Measurements from ENCODE around the gene S100A12.

S100A12 gene

DNA sequence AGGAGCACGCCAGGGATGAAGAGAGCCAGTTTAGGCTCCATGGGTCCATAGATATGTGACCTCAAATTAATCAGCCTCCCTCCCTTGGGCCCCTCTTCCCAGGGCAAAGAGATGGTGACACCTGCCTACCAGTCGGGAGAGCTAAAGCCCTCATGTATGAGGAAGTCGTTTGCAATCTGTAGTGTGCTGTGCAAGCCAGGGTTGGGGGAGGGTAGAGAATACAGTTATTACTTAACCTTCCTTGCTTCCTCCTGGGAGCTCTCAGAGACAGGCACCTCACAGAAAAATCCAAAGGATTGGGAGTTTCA lies 30.7 kb downstream of the S100A12 start:
- TF ChIP-seq, protein P1, sequence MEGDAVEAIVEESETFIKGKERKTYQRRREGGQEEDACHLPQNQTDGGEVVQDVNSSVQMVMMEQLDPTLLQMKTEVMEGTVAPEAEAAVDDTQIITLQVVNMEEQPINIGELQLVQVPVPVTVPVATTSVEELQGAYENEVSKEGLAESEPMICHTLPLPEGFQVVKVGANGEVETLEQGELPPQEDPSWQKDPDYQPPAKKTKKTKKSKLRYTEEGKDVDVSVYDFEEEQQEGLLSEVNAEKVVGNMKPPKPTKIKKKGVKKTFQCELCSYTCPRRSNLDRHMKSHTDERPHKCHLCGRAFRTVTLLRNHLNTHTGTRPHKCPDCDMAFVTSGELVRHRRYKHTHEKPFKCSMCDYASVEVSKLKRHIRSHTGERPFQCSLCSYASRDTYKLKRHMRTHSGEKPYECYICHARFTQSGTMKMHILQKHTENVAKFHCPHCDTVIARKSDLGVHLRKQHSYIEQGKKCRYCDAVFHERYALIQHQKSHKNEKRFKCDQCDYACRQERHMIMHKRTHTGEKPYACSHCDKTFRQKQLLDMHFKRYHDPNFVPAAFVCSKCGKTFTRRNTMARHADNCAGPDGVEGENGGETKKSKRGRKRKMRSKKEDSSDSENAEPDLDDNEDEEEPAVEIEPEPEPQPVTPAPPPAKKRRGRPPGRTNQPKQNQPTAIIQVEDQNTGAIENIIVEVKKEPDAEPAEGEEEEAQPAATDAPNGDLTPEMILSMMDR (IDR thresholded peaks at IDR 0.05; ENCODE audit: low read depth, low read length), result no peak
- DNase-seq (ENCODE audit: low read depth in 2 of 2), result no peak

DNA sequence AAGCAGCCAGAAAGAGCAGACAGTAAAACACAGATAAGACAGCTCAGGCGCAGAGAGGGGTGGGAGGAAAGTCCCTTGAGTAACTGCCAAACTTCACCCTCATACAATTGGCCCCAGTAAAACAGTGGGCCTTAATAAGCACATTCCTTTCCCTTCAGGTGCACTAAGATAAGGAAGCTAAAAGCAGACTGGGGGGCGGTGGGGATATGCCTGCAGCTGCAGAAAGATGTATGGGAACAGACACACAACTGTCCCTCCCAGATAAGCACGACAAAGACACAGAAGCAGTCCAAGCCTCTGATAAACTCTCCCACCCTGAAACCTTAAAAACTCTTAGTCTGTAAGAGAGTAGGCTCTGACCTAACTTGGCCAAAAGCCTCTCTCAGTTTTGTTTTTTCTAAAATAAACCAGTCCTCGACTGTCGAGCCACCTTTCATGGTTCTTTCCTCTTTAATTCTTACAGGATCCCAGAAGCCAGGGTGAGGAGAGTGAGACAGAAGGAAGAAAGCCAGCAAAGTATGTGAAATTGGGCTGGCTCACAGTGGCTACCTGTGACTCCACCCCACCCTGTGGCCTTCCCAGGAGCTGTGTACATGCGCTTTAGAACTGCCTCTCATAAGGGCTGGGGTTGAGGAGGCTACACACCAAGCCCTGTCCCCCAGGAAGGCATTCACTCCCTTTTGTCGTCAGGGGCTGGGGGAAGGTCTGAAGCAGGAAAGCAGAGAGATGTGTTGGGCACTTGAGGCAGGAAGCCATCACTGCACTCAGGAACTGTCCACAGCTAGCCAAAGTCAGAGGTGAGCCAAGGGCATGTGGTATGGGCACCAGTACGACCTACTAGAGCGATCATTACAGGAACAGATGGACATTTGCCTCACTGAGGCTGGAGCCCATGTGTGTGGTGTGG lies 31.4 kb downstream of the S100A12 start:
- H3K4me3 ChIP-seq (replicated peaks in 1 of 2; ENCODE audit: low read depth in 2 of 2, low read length in 2 of 2), result no peak overlapping the region
- TF ChIP-seq, protein P1 (IDR thresholded peaks at IDR 0.05; ENCODE audit: low read depth, low read length), result no peak
- DNase-seq (ENCODE audit: low read depth in 2 of 2), result no peak

More for the DNA sequence above, 30.7 kb downstream of the S100A12 start:
- no peak overlapping the region for H3K4me3 ChIP-seq (replicated peaks in 1 of 2; ENCODE audit: low read depth in 2 of 2, low read length in 2 of 2)

DNA sequence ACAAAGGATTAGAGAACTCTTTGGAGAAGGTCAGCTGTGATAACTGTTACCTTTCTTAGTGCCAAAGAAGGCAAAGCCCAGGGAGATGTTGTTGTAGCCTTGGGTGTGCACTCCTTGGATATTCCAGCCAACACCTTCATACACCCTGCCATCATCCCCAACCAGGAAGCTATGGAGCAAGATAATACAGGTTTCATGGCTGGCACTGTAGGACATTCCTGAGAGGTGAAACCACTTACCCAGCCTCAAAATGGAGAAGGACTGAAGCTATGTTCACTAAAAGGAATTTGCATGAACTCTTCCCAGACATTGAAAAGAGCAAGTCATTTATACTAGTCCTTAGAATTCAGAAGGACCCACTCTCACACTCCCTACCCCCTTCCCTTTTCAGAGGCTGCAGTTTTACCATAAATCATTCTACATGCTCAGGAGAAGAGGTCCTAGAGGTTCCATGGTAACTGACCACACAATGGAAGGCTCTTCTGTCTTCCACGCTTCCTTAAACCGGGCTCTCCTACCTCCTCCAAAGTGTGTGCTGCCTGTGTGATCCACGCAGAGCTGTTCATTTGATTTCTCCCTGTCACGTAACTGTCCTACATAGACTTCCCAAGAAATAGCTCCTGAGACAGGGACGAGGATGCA lies 32.3 kb downstream of the S100A12 start:
- no peak overlapping the region for H3K4me3 ChIP-seq (replicated peaks in 1 of 2; ENCODE audit: low read depth in 2 of 2, low read length in 2 of 2)
- DNase-seq (ENCODE audit: low read depth in 2 of 2), result no peak
- TF ChIP-seq, protein P1 (IDR thresholded peaks at IDR 0.05; ENCODE audit: low read depth, low read length), result no peak

DNA sequence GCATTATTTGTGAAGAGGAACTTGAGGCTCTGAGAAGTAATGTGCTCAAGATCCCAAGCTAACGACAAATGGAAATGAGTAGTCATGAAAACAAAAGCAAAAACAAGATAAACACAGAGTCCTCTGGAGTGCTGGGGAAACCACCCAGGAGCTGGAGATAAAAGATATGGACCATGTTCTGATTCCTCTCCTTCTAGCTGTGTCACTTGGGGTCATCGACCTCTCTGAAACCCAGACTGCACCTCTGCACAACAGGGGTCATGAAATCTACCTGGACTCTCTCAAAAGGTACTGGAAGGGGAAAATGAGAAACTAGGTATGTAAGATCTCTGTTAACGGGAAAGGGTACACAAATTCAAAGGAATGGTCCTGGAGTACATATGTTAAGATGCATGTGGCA lies 33.2 kb downstream of the S100A12 start:
- TF ChIP-seq, protein P1 (IDR thresholded peaks at IDR 0.05; ENCODE audit: low read depth, low read length), result no peak
- no peak overlapping the region for H3K4me3 ChIP-seq (replicated peaks in 1 of 2; ENCODE audit: low read depth in 2 of 2, low read length in 2 of 2)
- no peak for DNase-seq (ENCODE audit: low read depth in 2 of 2)

DNA sequence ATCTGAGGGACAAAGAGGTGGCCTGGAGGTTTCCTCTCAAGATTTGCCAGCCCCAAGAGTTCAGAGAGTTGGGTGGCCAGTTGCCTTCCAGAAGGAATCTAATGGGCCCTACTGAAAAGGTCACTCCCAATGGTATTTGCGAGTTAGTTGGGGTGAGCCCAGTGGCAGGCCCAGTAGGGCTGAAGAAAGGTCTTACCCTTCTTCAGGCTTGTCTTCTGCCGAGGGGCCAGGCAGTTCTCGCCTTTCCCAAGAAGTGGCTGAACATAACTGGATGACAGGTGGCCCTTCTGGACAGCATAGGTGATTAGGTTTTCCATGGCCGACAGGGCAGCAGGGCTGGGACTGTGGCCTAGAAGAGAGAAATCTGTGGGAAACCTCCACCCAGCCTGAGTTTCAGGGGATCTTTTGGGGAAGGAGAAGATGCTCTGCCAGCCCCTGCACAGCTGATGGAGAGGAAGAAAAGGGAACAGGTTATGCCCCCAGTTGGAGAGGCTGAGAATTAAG lies 33.9 kb downstream of the S100A12 start:
- no peak overlapping the region for H3K4me3 ChIP-seq (replicated peaks in 1 of 2; ENCODE audit: low read depth in 2 of 2, low read length in 2 of 2)
- no peak for DNase-seq (ENCODE audit: low read depth in 2 of 2)
- TF ChIP-seq, protein P1 (IDR thresholded peaks at IDR 0.05; ENCODE audit: low read depth, low read length), result no peak

DNA sequence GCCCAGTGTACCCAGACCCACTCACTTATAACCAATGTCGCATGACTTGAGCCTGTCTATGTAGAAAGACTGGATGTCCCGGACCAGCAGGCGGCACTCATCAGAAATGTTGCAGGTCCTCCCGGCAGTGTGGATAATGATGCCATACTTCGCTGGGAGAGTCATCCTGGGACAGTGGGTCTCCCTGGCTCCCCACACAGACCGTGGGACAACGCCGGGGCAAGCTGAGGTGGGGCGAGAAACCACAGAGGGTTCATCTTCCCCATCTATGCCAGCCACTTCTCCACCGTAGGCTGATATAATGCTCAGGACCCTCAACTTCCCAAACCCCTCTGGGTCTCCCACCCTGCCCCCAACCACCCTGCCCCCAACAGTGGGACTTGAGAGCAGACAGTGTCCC lies 35.1 kb downstream of the S100A12 start:
- TF ChIP-seq, protein P1 (IDR thresholded peaks at IDR 0.05; ENCODE audit: low read depth, low read length), result no peak
- H3K4me3 ChIP-seq (replicated peaks in 1 of 2; ENCODE audit: low read depth in 2 of 2, low read length in 2 of 2), result no peak overlapping the region
- DNase-seq (ENCODE audit: low read depth in 2 of 2), result no peak

Data from cardiac fibroblast (primary cell).